A549 (cell line): ENCODE measurements around the gene C1QC. TPM values are rescaled to one million over a fixed set of nuclear protein-coding genes. Genes with fewer than 3 reads are reported as not detected.

Experiments used
- ATAC-seq, 2 experiments: fragments of 200-7000 bp in 1 of 2; fragments of >200 bp in 1 of 2; cut with Nextera tagmentation in 1 of 2; cut with Tn5 transposase in 1 of 2; 3 replicates each; pipeline versions ENCODE4 v1.8.0 to v1.9.1; 2018 to 2020; ENCODE audit warnings: mild to moderate bottlenecking in 1 of 2, moderate library complexity in 1 of 2
- CTCF ChIA-PET: fragments of 300-600 bp; sonication (Branson Sonifier 250); formaldehyde crosslinking; extraction: SDS; loops from one replicate; lab custom pipeline; 2021; ENCODE audit warnings: antibody characterized with exemption, inconsistent platforms; lab: Yijun Ruan, JAX
- POLR2A ChIA-PET: fragments of 350-600 bp; formaldehyde crosslinking; extraction: SDS; loops from one replicate; lab custom pipeline; 2021; ENCODE audit warnings: antibody characterized with exemption, inconsistent platforms; lab: Yijun Ruan, JAX
- DNase-seq, 2 experiments: peaks; one replicate each; pipeline versions ENCODE4 v3.0.0 to v3.0.0-alpha.2; 2011 to 2016; ENCODE audit warnings: low read depth in 1 of 2, low spot score in 1 of 2
- FAIRE-seq: peaks from 2 replicates; lab custom pipeline; 2011; peaks lifted over from hg19 to GRCh38; lab: Jason Lieb, UNC
- H3K27ac ChIP-seq, 2 experiments: fragments of >200 bp; sonication (Bioruptor Twin); formaldehyde crosslinking; 3 replicates each; pipeline ENCODE4 v1.5.1; 2016 to 2017
- H3K4me1 ChIP-seq: fragments of >200 bp; sonication (Bioruptor Twin); formaldehyde crosslinking; 3 replicates; pipeline ENCODE4 v1.6.1; 2016
- H3K4me2 ChIP-seq: fragments of >200 bp; sonication (Bioruptor Twin); formaldehyde crosslinking; 3 replicates; pipeline ENCODE4 v1.6.1; 2016
- H3K4me3 ChIP-seq: fragments of >200 bp; sonication (Bioruptor Twin); formaldehyde crosslinking; 3 replicates; pipeline ENCODE4 v1.5.1; 2016
- H3K9me3 ChIP-seq: fragments of >200 bp; sonication (Bioruptor Twin); formaldehyde crosslinking; 3 replicates; pipeline ENCODE4 v1.6.1; 2016
- CEBPB ChIP-seq, 2 experiments: fragments of >200 bp in 1 of 2; sonication (Bioruptor Twin) in 1 of 2; formaldehyde crosslinking in 1 of 2; IDR thresholded peaks; 2 replicates each; pipeline ENCODE4 v1.6.1; 2012 to 2016
- E2F6 ChIP-seq: IDR thresholded peaks from 2 replicates; pipeline ENCODE4 v1.6.1; 2012; ENCODE audit warnings: low read depth, borderline replicate concordance
- EHF ChIP-seq: fragments of 250-450 bp; sonication (Bioruptor Pico); IDR thresholded peaks from 2 replicates; pipeline ENCODE4 v1.5.0; 2020; ENCODE audit warnings: mild to moderate bottlenecking
- EHMT2 ChIP-seq: fragments of 200-600 bp; sonication (generic); IDR thresholded peaks from 2 replicates; pipeline ENCODE4 v1.6.1; 2016; ENCODE audit warnings: antibody characterized with exemption, low read depth, mild to moderate bottlenecking, moderate library complexity
- FOSB ChIP-seq: fragments of 250-450 bp; sonication (Bioruptor Pico); IDR thresholded peaks from 2 replicates; pipeline ENCODE4 v1.5.0; 2020; ENCODE audit warnings: mild to moderate bottlenecking, moderate library complexity
- FOSL2 ChIP-seq, 2 experiments: fragments of 450-650 bp in 1 of 2; fragments of >200 bp in 1 of 2; sonication (Bioruptor Twin) in 1 of 2; formaldehyde crosslinking; IDR thresholded peaks; 2 replicates each; pipeline versions ENCODE4 v1.5.0 to v1.6.1; 2016 to 2020; ENCODE audit warnings: mild to moderate bottlenecking in 1 of 2, moderate library complexity in 1 of 2
- HOXB5 ChIP-seq: fragments of 250-450 bp; sonication (Bioruptor Pico); IDR thresholded peaks from 2 replicates; pipeline ENCODE4 v1.5.0; 2020; ENCODE audit warnings: mild to moderate bottlenecking, moderate library complexity
- KDM1A ChIP-seq: fragments of 200-600 bp; sonication (generic); IDR thresholded peaks from 2 replicates; pipeline ENCODE4 v1.6.1; 2016; ENCODE audit warnings: low read depth, mild to moderate bottlenecking
- MAFK ChIP-seq: fragments of 450-650 bp; IDR thresholded peaks from 2 replicates; pipeline ENCODE4 v1.6.1; 2014; ENCODE audit not compliant: partially characterized antibody
- NR3C1 ChIP-seq: fragments of >200 bp; sonication (Bioruptor Twin); formaldehyde crosslinking; IDR thresholded peaks from 3 replicates; pipeline ENCODE4 v1.6.1; 2017
- PHF8 ChIP-seq: fragments of 200-600 bp; sonication (generic); IDR thresholded peaks from 2 replicates; pipeline ENCODE4 v1.6.1; 2016; ENCODE audit warnings: low read depth, mild to moderate bottlenecking, antibody characterized with exemption, moderate library complexity, borderline replicate concordance
- POLR2A ChIP-seq: IDR thresholded peaks from 2 replicates; pipeline ENCODE4 v1.6.1; 2012; ENCODE audit warnings: mild to moderate bottlenecking, low read length
- POLR2AphosphoS2 ChIP-seq: conservative IDR thresholded peaks from 2 replicates; pipeline ENCODE4 v1.6.1; 2012; ENCODE audit warnings: low read length, improper control_type of control experiment, inconsistent platforms
- TFCP2L1 ChIP-seq: fragments of 250-450 bp; sonication (Bioruptor Pico); IDR thresholded peaks from 2 replicates; pipeline ENCODE4 v1.5.0; 2021; ENCODE audit warnings: mild to moderate bottlenecking
- ZFP36 ChIP-seq: fragments of 450-650 bp; IDR thresholded peaks from 2 replicates; pipeline ENCODE4 v1.6.1; 2014; ENCODE audit warnings: borderline replicate concordance; ENCODE audit not compliant: partially characterized antibody
- ZNF302 ChIP-seq: fragments of 250-450 bp; sonication (Bioruptor Pico); IDR thresholded peaks from 2 replicates; pipeline ENCODE4 v1.9.0; 2021; ENCODE audit warnings: inconsistent platforms, mild to moderate bottlenecking, moderate library complexity
- ZSCAN20 ChIP-seq: fragments of 250-450 bp; sonication (Bioruptor Pico); IDR thresholded peaks from 2 replicates; pipeline ENCODE4 v1.8.0; 2022; ENCODE audit warnings: mild to moderate bottlenecking, moderate library complexity
- WGBS: methylation state at CpG from one replicate; pipeline ENCODE4 v1.1.6; 2017; ENCODE audit errors: missing lambda C conversion rate; 5-methylcytosine and 5-hydroxymethylcytosine counted together
- polyA plus RNA-seq, 4 experiments: library from polyadenylated mRNA; depleted of rRNA in 3 of 4; stranded (reverse); fragments of >200 nt; fragmentation: RNase III in 1 of 4; extraction: RNeasy Plus Mini Kit Qiagen cat#74134 plus additional on column Dnase treatment in 1 of 4; gene quantifications; 2 replicates in 3 of 4; 3 replicates in 1 of 4; pipeline ENCODE4 v1.2.3, GENCODE V29; 2011 to 2017
- TF ChIP-seq, protein P1 (sequence below): IDR thresholded peaks from 2 replicates; pipeline ENCODE4 v1.6.1; 2012
- TF ChIP-seq, protein P2 (sequence below): fragments of 250-450 bp; sonication (Bioruptor Pico); IDR thresholded peaks from 2 replicates; pipeline ENCODE4 v1.5.0; 2021; ENCODE audit warnings: mild to moderate bottlenecking, moderate library complexity, borderline replicate concordance

C1QC gene
- polyA plus RNA-seq, 2 of the 4 experiments (the other 2 are of a cell fraction): not detected

DNA sequence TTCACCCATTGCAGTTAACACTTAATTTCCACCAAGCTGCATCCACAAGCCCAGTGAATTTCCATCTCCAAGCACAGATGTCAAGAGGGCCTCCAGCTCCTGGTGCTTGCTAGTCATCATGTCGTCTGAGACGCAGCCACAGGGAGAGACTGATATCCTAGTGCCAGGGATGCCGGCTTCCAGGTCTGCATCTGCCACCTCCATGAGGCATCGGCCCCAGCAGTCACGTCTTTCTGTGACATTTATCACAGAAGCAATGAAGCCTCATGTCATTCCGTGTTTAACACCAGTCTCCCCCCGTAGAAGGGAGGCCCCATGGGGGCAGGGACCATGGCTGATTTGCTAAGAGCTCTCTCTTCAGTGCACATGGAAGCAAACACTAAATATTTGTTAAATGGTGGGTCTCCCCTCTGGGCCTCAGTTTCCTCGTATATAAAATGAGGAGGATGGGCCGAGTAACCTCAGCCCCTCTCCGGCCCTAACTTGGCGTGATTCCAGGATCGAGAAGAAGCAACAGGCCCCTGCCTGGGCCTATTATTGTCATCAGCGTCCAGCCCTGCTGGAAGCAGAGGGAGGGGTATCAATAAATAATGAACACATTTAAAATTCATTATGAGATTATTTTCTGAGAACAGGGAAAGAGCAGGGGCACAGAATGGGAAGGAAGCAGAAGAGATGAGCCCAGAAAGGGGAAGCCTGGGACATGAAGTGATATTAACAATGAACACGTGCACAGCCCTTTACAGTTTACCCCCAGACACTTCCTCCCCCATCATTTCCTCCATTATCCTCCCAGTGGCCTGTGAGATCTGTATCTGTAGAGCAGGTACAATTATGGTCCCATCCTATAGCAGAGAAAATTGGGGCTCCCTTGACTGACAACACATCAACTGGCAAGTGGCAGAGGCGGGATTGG lies 8.8 kb downstream of the C1QC start:
- TF ChIP-seq ZSCAN20 (CRISPR knock-in tag) (no peak), FOSB (no peak), TFCP2L1 (CRISPR knock-in tag) (no peak), PHF8 (no peak), E2F6 (no peak), HOXB5 (CRISPR knock-in tag) (no peak), KDM1A (no peak)
- TF ChIP-seq, protein P1, sequence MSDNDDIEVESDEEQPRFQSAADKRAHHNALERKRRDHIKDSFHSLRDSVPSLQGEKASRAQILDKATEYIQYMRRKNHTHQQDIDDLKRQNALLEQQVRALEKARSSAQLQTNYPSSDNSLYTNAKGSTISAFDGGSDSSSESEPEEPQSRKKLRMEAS: no peak
- 46% methylated on average over 10 of the region's 15 CpGs for WGBS
- no peaks in the 10 kb centered on the region for H3K9me3 ChIP-seq
- H3K27ac ChIP-seq: no peak overlapping the region
- H3K4me2 ChIP-seq: no peak overlapping the region
- ATAC-seq: no peak
- H3K4me1 ChIP-seq: no peaks in the 10 kb centered on the region
- DNase-seq: no peak
- H3K4me3 ChIP-seq: no peak overlapping the region
- no peak for FAIRE-seq
- ChIA-PET POLR2A (no interaction called here), CTCF (interaction anchor here (0.7 to 3.2 kb wide), 4 partner anchors 10 to 232 kb away, joined by 3 to 12 read pairs (median 4); no protein-coding TSS in a partner anchor)

GRCh38 chr1:22652881-22653316 lies 9.5 kb downstream of the C1QC start, which contains the start of gene C1QB:
Gene C1QB, plus strand, starts transcription at chr1:22653236. Its CDS starts 6,227 bp downstream, at chr1:22659463.
- ATAC-seq (no peak), FAIRE-seq (no peak), DNase-seq (no peak)
- TF ChIP-seq EHF (no peak), MAFK (peak; percentile 16)
- no peak within 1 kb of the TSS for H3K4me3 ChIP-seq
- no peaks in the 10 kb centered on the region for H3K4me1 ChIP-seq
- ChIA-PET POLR2A (no interaction called here), CTCF (interaction anchor here (0.8 to 3.2 kb wide), 3 partner anchors 11 to 233 kb away, joined by 3 to 12 read pairs (median 9); no protein-coding TSS in a partner anchor)
- no peaks in the 10 kb centered on the region for H3K9me3 ChIP-seq
- H3K27ac ChIP-seq: no peak within 1 kb of the TSS
- no peak within 1 kb of the TSS for H3K4me2 ChIP-seq
- WGBS: 91% methylated on average over 8 of the region's 13 CpGs

- Histone ChIP-seq H3K4me3 (no peak overlapping the region), H3K4me1 (no peaks in the 10 kb centered on the region), H3K4me2 (no peak overlapping the region), H3K27ac (no peak overlapping the region), H3K9me3 (no peaks in the 10 kb centered on the region)
- FAIRE-seq: no peak
- DNase-seq: peak; percentile 25 to 45
- POLR2A ChIA-PET: no interaction called here
- TF ChIP-seq ZFP36: peak; percentile 75
- TF ChIP-seq, protein P2, sequence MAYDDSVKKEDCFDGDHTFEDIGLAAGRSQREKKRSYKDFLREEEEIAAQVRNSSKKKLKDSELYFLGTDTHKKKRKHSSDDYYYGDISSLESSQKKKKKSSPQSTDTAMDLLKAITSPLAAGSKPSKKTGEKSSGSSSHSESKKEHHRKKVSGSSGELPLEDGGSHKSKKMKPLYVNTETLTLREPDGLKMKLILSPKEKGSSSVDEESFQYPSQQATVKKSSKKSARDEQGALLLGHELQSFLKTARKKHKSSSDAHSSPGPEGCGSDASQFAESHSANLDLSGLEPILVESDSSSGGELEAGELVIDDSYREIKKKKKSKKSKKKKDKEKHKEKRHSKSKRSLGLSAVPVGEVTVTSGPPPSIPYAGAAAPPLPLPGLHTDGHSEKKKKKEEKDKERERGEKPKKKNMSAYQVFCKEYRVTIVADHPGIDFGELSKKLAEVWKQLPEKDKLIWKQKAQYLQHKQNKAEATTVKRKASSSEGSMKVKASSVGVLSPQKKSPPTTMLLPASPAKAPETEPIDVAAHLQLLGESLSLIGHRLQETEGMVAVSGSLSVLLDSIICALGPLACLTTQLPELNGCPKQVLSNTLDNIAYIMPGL: no peak
- CTCF ChIA-PET: interaction anchor here (1.0 to 3.7 kb wide), 8 partner anchors 8 to 524 kb away, joined by 3 to 23 read pairs (median 4); no protein-coding TSS in a partner anchor
- 15% methylated on average over 5 of the region's 5 CpGs for WGBS
- ATAC-seq: peak; percentile 64 to 85; a peak in 4 of 6 replicates
Measured at GRCh38 chr1:22654692-22655091, 11.3 kb downstream of the C1QC start.

DNA sequence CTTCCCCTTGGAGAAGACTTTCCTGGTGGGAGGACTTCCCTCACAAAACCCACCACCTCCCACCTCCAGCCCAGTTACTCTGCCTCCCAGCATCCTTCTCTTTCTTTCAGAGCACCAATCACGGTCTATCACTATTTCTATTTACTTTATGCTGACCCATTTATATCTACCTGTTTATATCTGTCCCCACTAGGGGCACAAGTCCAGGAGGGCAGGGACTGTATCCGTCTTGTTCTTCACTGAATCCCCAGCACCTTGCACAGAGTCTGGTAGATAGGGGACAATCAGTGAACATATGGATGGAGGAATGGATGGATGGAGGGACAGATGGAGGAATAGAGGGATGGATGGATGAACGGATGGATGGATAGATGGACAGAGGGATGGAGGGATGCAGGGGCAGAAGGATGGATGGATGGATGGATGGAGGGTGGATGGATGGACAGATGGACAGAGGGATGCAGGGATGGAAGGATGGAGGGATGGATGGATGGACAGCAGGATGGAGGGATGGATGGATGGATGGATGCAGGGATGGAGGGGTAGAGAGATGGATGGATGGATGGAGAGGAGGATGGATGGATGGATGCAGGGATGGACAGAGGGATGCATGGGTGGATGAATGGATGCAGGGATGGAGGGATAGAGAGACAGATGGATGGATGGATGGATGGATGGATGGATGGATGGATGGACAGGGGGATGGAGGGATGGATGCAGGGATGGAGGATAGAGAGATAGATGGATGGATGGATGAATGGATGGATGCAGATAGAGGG lies 15.1 kb downstream of the C1QC start:
- Histone ChIP-seq H3K4me2 (no peak overlapping the region), H3K4me3 (no peak overlapping the region), H3K9me3 (no peaks in the 10 kb centered on the region), H3K4me1 (no peaks in the 10 kb centered on the region), H3K27ac (no peak overlapping the region)
- no peak for FAIRE-seq
- ChIA-PET POLR2A (no interaction called here), CTCF (interaction anchor here (1.0 kb wide), 1 partner anchor 195 kb away, joined by 3 read pairs; no protein-coding TSS in a partner anchor)
- 36% methylated on average over 3 of the region's 3 CpGs for WGBS
- TF ChIP-seq TFCP2L1 (CRISPR knock-in tag) (no peak), FOSL2 (IDR thresholded peaks at IDR 0.05) (no peak), FOSL2 (CRISPR knock-in tag; IDR thresholded peaks at IDR 0.05) (no peak), ZNF302 (no peak), EHMT2 (no peak), POLR2A (no peak), KDM1A (no peak), NR3C1 (no peak), POLR2AphosphoS2 (no peak), CEBPB (IDR thresholded peaks at IDR 0.05) (no peak)
- DNase-seq: peak in 1 of 2 experiments; percentile 32
- peak; percentile 32 to 59; a peak in 3 of 6 replicates for ATAC-seq
